Stomach (tissue), 4 donors: Measurements from ENCODE around the gene KAT14.
A peak's percentile ranks its signal among the peaks of the same experiment; 100 is the strongest.

Source experiments
- EP300 ChIP-seq: sonication (generic); formaldehyde crosslinking; IDR thresholded peaks from one replicate; pipeline ENCODE4 v1.6.1; 2017; ENCODE audit warnings: antibody characterized with exemption
- POLR2A ChIP-seq, 4 donors: fragments of 450-650 bp; IDR thresholded peaks; one replicate each; pipeline ENCODE4 v1.6.1; 2016; ENCODE audit warnings: antibody characterized with exemption in 4 of 4, control low read depth in 2 of 4, mild to moderate bottlenecking in 1 of 4, moderate library complexity in 1 of 4
- POLR2AphosphoS5 ChIP-seq, 3 donors: sonication (generic); formaldehyde crosslinking; IDR thresholded peaks; one replicate each; pipeline ENCODE4 v1.6.1; 2016; ENCODE audit warnings: antibody characterized with exemption in 3 of 3
- TF ChIP-seq, protein P1 (sequence below), 7 experiments: fragments of 450-650 bp in 4 of 7; fragments of 200-600 bp in 3 of 7; sonication (generic) in 3 of 7; IDR thresholded peaks; one replicate each; pipeline ENCODE4 v1.5.1; 2016 to 2019; ENCODE audit warnings: antibody characterized with exemption in 7 of 7, control low read depth in 2 of 7, mild to moderate bottlenecking in 1 of 7

DNA sequence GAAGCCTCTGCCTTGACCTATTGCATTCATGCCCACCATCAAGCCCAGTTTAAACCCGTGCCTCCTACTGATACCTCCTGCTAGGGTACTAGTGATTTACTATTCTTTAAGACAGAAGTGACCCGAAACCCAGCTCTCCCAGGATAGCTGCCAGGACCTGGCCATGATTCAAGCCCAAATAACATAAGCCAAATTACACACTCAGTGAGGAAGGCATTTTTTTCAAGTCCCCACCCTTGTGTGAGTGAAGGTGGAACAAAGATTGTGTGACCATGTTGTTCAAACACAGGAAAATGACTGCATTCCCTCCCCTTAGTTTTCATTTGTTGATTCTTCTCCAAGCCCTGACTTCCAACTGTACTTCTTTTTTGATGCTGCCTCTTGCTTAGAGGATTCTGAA is 3.7 kb upstream of the KAT14 start:
- TF ChIP-seq, protein P1, sequence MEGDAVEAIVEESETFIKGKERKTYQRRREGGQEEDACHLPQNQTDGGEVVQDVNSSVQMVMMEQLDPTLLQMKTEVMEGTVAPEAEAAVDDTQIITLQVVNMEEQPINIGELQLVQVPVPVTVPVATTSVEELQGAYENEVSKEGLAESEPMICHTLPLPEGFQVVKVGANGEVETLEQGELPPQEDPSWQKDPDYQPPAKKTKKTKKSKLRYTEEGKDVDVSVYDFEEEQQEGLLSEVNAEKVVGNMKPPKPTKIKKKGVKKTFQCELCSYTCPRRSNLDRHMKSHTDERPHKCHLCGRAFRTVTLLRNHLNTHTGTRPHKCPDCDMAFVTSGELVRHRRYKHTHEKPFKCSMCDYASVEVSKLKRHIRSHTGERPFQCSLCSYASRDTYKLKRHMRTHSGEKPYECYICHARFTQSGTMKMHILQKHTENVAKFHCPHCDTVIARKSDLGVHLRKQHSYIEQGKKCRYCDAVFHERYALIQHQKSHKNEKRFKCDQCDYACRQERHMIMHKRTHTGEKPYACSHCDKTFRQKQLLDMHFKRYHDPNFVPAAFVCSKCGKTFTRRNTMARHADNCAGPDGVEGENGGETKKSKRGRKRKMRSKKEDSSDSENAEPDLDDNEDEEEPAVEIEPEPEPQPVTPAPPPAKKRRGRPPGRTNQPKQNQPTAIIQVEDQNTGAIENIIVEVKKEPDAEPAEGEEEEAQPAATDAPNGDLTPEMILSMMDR (IDR thresholded peaks at IDR 0.05), result no peak
- no peak for TF ChIP-seq POLR2A (IDR thresholded peaks at IDR 0.05)
- no peak for TF ChIP-seq EP300
- peak in 2 of 3 donors; percentile 55 to 74 for TF ChIP-seq POLR2AphosphoS5 (IDR thresholded peaks at IDR 0.05)
